ENCODE results near the gene MAD1L1.
"Not testable (repeated sequence)": the region's sequence is repeated elsewhere in the genome, so short reads cannot be mapped to it uniquely, and the experiment has no call there.

The MAD1L1 gene

DNA sequence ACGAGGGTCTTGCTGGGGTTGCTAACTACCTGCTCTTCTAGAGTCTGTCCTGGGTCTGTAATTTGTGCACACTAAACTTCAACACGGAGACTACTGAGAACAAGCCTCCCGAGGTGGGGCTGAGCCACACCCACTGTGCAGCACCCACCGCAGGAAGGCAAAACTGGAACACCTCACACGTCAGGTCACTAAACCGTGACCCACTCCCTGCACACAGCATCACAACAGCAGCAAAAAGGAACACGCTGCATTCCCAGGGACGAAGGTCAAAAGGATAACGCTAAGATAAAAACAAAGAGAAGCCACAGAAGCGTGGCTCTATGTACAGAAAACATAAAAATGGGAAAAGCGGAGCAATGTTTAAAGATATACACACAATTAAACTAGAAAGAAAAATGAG is 170.1 kb downstream of the MAD1L1 start:
- no peak overlapping the region for H3K4me3 ChIP-seq (replicated peaks; ENCODE audit: low read depth, low read length)
- DNase-seq (ENCODE audit: extremely low read depth, low read depth) = no peak
- TF ChIP-seq, protein P1, sequence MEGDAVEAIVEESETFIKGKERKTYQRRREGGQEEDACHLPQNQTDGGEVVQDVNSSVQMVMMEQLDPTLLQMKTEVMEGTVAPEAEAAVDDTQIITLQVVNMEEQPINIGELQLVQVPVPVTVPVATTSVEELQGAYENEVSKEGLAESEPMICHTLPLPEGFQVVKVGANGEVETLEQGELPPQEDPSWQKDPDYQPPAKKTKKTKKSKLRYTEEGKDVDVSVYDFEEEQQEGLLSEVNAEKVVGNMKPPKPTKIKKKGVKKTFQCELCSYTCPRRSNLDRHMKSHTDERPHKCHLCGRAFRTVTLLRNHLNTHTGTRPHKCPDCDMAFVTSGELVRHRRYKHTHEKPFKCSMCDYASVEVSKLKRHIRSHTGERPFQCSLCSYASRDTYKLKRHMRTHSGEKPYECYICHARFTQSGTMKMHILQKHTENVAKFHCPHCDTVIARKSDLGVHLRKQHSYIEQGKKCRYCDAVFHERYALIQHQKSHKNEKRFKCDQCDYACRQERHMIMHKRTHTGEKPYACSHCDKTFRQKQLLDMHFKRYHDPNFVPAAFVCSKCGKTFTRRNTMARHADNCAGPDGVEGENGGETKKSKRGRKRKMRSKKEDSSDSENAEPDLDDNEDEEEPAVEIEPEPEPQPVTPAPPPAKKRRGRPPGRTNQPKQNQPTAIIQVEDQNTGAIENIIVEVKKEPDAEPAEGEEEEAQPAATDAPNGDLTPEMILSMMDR (IDR thresholded peaks at IDR 0.05; ENCODE audit: low read depth, low read length, missing control alignments) = no peak

DNA sequence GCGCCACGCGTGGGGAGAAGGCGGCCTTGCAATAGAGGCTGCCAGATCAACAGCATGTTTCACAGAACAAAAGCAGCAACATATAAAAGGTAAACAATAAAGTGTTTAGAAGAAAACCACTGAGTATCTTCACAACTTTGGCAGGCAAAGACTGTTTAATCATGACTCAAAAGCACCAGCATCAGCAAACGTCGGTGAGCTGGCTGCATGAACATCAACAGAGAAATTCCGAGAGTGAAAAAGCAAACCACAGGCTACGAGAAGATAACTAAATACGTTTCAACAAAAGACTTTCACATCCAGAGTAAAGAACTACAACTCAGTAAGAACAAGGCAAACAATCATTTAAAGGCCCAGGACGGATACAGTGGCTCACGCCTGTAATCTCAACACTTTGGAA is 172.0 kb downstream of the MAD1L1 start:
- no peak for DNase-seq (ENCODE audit: extremely low read depth, low read depth)
- no peak overlapping the region for H3K4me3 ChIP-seq (replicated peaks; ENCODE audit: low read depth, low read length)
- TF ChIP-seq, protein P1 (IDR thresholded peaks at IDR 0.05; ENCODE audit: low read depth, low read length, missing control alignments) = no peak

DNA sequence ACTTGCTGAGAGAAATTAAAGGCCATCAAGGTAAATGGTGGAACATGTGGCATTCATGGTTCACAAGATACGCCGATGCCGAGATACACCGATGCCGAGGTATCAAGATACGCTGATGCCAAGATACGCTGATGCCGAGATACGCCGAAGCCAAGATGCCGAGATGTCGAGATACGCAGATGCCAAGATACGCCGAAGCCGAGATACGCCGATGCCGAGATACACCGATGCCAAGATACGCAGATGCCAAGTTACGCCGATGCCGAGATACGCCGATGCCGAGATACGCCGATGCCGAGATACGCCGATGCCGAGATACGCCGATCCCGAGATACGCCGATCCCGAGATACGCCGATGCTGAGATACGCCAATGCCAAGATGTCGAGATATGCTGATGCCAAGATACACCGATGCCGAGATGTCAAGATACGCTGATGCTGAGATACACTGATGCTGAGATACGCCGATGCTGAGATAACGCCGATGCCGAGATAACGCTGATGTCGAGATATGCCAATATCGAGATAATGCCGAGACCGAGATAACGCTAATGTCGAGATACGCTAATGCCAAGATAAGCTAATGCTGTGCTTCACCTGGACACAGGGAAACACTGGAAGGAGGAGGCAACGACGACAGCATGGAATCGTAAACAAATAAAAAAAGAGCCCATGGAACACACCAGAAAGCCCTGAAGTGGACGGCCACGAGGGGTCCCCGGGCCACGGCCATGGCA is 172.6 kb downstream of the MAD1L1 start:
- TF ChIP-seq, protein P1 (IDR thresholded peaks at IDR 0.05; ENCODE audit: low read depth, low read length, missing control alignments) = no peak
- H3K4me3 ChIP-seq (replicated peaks; ENCODE audit: low read depth, low read length) = no peak overlapping the region
- no peak for DNase-seq (ENCODE audit: extremely low read depth, low read depth)

DNA sequence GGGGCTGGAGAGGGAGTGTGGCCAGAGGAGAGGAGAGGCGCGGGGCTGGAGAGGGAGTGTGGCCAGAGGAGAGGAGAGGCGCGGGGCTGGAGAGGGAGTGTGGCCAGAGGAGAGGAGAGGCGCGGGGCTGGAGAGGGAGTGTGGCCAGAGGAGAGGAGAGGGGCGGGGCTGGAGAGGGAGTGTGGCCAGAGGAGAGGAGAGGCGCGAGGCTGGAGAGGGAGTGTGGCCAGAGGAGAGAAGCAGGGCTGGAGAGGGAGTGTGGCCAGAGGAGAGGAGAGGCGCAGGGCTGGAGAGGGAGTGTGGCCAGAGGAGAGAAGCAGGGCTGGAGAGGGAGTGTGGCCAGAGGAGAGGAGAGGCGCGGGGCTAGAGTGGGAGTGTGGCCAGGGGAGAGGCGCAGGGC is 174.5 kb downstream of the MAD1L1 start:
- H3K4me3 ChIP-seq (replicated peaks; ENCODE audit: low read depth, low read length); DNase-seq (ENCODE audit: extremely low read depth, low read depth): not testable (repeated sequence)

DNA sequence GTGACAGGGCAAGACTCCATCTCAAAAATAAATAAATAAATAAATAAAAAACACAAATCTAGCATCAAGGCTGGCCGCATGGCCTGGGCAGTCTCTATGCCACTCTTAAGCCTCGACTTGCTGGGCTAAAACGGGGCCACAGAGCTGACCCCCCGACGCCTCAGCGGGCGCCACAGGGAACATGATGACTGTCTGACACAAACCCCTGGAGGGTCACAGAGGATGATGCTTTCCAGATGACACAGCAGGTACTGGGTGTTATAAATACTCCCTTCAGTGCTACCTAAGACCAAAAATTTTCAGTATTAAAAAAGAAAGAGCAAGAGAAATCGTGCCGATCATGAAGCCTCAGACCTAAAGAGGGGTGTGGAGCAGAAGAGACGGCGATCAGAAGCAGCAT is 176.8 kb downstream of the MAD1L1 start:
- no peak overlapping the region for H3K4me3 ChIP-seq (replicated peaks; ENCODE audit: low read depth, low read length)
- TF ChIP-seq, protein P1 (IDR thresholded peaks at IDR 0.05; ENCODE audit: low read depth, low read length, missing control alignments) = no peak
- no peak for DNase-seq (ENCODE audit: extremely low read depth, low read depth)

DNA sequence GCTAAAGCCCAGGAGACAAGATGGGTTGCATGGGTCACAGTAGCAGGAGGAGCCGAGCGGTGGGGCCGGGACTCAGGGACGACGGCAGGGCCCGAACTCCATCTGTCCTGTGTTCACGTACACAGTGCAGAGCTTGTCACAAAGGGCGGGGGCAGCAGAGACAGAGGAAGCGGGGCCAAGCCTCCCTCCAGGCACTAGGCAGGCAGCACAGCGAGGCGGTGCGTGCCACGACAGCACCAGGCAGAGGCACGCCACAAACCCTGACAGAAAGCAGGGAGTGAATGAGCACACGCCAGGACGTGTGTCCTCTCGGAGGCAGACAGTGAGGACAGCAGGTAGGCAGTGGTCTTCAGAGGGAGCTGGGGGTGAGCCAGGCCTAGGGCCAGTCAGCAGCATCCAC is 177.8 kb downstream of the MAD1L1 start:
- no peak overlapping the region for H3K4me3 ChIP-seq (replicated peaks; ENCODE audit: low read depth, low read length)
- TF ChIP-seq, protein P1 (IDR thresholded peaks at IDR 0.05; ENCODE audit: low read depth, low read length, missing control alignments) = no peak
- no peak for DNase-seq (ENCODE audit: extremely low read depth, low read depth)

DNA sequence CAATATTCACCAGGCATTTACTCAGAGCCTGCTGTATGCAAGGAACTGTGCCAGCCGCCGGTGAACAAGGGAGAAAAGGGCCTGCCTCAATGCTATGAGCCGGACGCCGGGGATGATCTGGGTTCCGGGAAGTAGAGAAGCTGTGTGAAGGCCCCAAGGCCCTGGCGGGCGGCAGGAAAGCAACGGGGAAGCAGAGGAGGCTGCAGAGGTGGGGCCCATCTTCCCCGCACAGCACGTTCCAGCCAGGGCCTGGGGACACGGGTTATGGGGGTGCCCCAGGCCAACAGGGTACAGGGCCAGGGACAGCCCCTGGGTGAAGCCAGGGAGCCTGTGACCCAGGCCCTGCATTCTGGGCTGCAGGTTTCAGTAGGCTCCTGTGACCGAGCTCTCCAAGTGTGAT is 179.3 kb downstream of the MAD1L1 start:
- TF ChIP-seq, protein P1 (IDR thresholded peaks at IDR 0.05; ENCODE audit: low read depth, low read length, missing control alignments) = no peak
- no peak for DNase-seq (ENCODE audit: extremely low read depth, low read depth)
- H3K4me3 ChIP-seq (replicated peaks; ENCODE audit: low read depth, low read length) = no peak overlapping the region

Measured in HFF-Myc (cell line).